Activated T-helper 1 cell treated with anti-CD3 and anti-CD28 coated beads, Interleukin-2, amount 50 U/mL, for 16 hours (primary cell): ENCODE results near the gene FTO.

Experiments used
- DNase-seq, 2 donors: peaks; one replicate each; pipeline ENCODE4 v3.0.0-alpha.2; 2020; ENCODE audit warnings: low read depth in 1 of 2, low spot score in 1 of 2

The FTO gene

GRCh38 chr16:53958341-53958880, 254.5 kb downstream of the FTO start:
- no peak for DNase-seq

- DNase-seq = no peak
Measured at GRCh38 chr16:53960050-53960812, 256.3 kb downstream of the FTO start.

- DNase-seq = no peak
Measured at GRCh38 chr16:53960954-53961616, 257.1 kb downstream of the FTO start.

GRCh38 chr16:53962041-53962440, 258.1 kb downstream of the FTO start:
- DNase-seq = no peak

- DNase-seq = no peak
Measured at GRCh38 chr16:53964145-53964790, 260.3 kb downstream of the FTO start.

- DNase-seq = no peak
Measured at GRCh38 chr16:53966821-53967571, 263.0 kb downstream of the FTO start.

GRCh38 chr16:53967572-53967971, 263.6 kb downstream of the FTO start:
- no peak for DNase-seq

- no peak for DNase-seq
Measured at GRCh38 chr16:53968454-53968853, 264.5 kb downstream of the FTO start.

- no peak for DNase-seq
Measured at GRCh38 chr16:53968896-53969295, 264.9 kb downstream of the FTO start.

GRCh38 chr16:53971616-53972015, 267.7 kb downstream of the FTO start:
- no peak for DNase-seq

GRCh38 chr16:53973021-53973420, 269.1 kb downstream of the FTO start:
- no peak for DNase-seq

- no peak for DNase-seq
Measured at GRCh38 chr16:53974484-53975080, 270.6 kb downstream of the FTO start.

- no peak for DNase-seq
Measured at GRCh38 chr16:53980675-53981074, 276.7 kb downstream of the FTO start.

GRCh38 chr16:53982631-53983042, 278.7 kb downstream of the FTO start:
- DNase-seq = no peak

GRCh38 chr16:53984936-53985335, 281.0 kb downstream of the FTO start:
- no peak for DNase-seq

- DNase-seq = no peak
Measured at GRCh38 chr16:53985861-53986260, 281.9 kb downstream of the FTO start.

- no peak for DNase-seq
Measured at GRCh38 chr16:53986793-53987192, 282.8 kb downstream of the FTO start.

- DNase-seq = no peak
Measured at GRCh38 chr16:53988136-53988535, 284.2 kb downstream of the FTO start.

- no peak for DNase-seq
Measured at GRCh38 chr16:53989597-53989996, 285.6 kb downstream of the FTO start.

- DNase-seq = no peak
Measured at GRCh38 chr16:53991754-53992378, 287.9 kb downstream of the FTO start.
